ENCODE data around the gene CD14. TPM values are rescaled to one million over a fixed set of nuclear protein-coding genes. Genes with fewer than 3 reads are reported as not detected.
"Not testable (repeated sequence)": the region's sequence is repeated elsewhere in the genome, so short reads cannot be mapped to it uniquely, and the experiment has no call there.

The CD14 gene
- total RNA-seq, 1 donor from 2014 or later: 48.4 TPM

DNA sequence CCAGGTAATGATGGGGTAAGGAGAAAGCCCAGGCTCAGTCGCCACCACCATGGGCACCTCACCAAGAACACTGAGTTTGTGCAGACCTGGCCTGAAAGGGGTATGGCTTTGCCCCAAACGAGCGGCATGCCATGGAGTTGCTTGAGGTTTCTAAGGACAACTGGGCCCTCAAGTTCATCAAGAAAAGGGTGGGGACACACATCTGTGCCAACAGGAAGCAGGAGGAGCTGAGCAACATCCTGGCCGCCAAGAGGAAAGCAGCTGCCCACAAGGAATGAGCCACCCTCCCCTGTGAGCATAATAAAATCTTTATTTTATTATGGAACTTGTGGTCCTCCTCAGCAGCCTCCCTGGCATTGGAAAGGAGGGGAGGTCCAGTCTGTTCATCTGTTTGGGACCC, 23.8 kb downstream of the CD14 start:
- H3K36me3 ChIP-seq: no peaks in the 10 kb centered on the region
- no peak overlapping the region for H3K27ac ChIP-seq
- intact Hi-C loops (cut with DNase I): no loop called here
- no peak for DNase-seq (ENCODE audit: extremely low spot score in 2 of 2)
- no peaks in the 10 kb centered on the region for H3K9me3 ChIP-seq
- TF ChIP-seq POLR2AphosphoS5 (IDR thresholded peaks at IDR 0.05; ENCODE audit: insufficient read depth in 1 of 2, low read depth in 1 of 2): no peak
- TF ChIP-seq, protein P1, sequence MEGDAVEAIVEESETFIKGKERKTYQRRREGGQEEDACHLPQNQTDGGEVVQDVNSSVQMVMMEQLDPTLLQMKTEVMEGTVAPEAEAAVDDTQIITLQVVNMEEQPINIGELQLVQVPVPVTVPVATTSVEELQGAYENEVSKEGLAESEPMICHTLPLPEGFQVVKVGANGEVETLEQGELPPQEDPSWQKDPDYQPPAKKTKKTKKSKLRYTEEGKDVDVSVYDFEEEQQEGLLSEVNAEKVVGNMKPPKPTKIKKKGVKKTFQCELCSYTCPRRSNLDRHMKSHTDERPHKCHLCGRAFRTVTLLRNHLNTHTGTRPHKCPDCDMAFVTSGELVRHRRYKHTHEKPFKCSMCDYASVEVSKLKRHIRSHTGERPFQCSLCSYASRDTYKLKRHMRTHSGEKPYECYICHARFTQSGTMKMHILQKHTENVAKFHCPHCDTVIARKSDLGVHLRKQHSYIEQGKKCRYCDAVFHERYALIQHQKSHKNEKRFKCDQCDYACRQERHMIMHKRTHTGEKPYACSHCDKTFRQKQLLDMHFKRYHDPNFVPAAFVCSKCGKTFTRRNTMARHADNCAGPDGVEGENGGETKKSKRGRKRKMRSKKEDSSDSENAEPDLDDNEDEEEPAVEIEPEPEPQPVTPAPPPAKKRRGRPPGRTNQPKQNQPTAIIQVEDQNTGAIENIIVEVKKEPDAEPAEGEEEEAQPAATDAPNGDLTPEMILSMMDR (IDR thresholded peaks at IDR 0.05): no peak
- no peak for TF ChIP-seq POLR2A (IDR thresholded peaks at IDR 0.05)
- H3K4me1 ChIP-seq: peaks cover 6% of the 10 kb centered on the region
- H3K27me3 ChIP-seq: no peaks in the 10 kb centered on the region
- no peak overlapping the region for H3K4me3 ChIP-seq

DNA sequence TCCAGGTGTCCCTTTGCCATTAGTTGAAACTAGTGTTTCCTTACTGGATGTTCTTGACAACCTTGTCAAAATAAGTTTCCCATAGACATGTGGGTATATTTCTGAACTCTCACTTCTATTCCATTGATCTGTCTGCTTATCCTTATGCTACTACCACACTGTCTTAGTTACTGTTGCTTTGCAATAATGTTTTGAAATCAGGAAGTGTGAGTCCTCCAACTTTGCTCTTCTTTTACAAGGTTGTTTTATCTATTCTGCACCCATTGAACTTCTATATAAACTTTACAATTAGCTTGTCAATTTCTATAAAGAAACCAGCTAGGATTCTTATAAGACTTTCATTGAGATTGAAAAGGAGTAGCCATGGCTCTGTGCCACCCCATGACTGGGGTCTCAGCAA, 24.3 kb downstream of the CD14 start:
- TF ChIP-seq POLR2AphosphoS5 (IDR thresholded peaks at IDR 0.05; ENCODE audit: insufficient read depth in 1 of 2, low read depth in 1 of 2) (no peak), POLR2A (IDR thresholded peaks at IDR 0.05) (no peak)
- TF ChIP-seq, protein P1 (IDR thresholded peaks at IDR 0.05): no peak
- no peak for DNase-seq (ENCODE audit: extremely low spot score in 2 of 2)
- Histone ChIP-seq H3K4me1 (peaks cover 6% of the 10 kb centered on the region), H3K4me3 (no peak overlapping the region), H3K27ac (no peak overlapping the region), H3K9me3 (no peaks in the 10 kb centered on the region), H3K27me3 (no peaks in the 10 kb centered on the region), H3K36me3 (no peaks in the 10 kb centered on the region)
- intact Hi-C loops (cut with DNase I): no loop called here

DNA sequence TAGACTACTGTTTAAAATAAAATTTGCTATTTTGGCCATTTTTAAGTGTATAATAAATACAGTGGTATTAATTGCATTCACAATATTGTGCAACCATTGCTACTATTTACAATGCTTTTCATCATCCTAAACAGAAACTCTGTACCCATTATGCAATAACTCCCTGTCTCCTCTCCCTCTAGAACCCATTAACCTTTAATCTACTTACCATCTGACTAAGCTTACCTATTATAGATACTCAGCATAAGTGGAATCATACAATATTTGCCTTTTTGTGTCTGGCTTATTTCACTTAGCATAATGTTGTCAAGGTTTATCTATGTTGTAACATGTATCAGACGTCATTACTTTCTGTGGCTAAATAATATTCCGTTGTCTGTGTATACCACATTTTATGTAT, 25.9 kb downstream of the CD14 start:
- Histone ChIP-seq H3K36me3 (no peaks in the 10 kb centered on the region), H3K4me1 (peaks cover 6% of the 10 kb centered on the region), H3K27me3 (no peaks in the 10 kb centered on the region), H3K27ac (no peak overlapping the region), H3K4me3 (no peak overlapping the region), H3K9me3 (no peaks in the 10 kb centered on the region)
- intact Hi-C loops (cut with DNase I): no loop called here
- DNase-seq (ENCODE audit: extremely low spot score in 2 of 2): no peak
- TF ChIP-seq POLR2AphosphoS5 (IDR thresholded peaks at IDR 0.05; ENCODE audit: insufficient read depth in 1 of 2, low read depth in 1 of 2): no peak
- TF ChIP-seq, protein P1 (IDR thresholded peaks at IDR 0.05): no peak
- TF ChIP-seq POLR2A (IDR thresholded peaks at IDR 0.05): no peak

DNA sequence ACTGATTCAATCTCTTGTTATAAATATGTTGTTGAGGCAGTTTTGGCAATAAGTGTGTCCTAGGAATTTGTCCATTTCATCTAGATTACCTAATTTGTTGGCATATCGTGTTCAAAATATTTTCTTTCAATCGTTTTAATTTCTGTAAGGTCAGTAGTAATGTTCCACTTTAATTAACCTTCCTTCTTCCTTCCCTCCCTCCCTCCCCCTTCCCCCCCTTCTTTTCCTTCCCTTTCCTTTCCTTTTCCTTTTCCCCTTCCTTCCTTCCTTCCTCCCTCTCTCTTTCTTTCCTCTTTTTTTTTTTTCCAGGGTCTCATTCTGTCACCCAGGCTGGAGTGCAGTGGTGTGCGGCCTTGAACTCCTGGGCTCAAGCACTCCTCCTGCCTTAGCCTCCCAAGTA, 27.1 kb downstream of the CD14 start:
- no peak for DNase-seq (ENCODE audit: extremely low spot score in 2 of 2)
- intact Hi-C loops (cut with DNase I): no loop called here
- H3K4me1 ChIP-seq: peaks cover 6% of the 10 kb centered on the region
- H3K4me3 ChIP-seq: no peak overlapping the region
- TF ChIP-seq, protein P1 (IDR thresholded peaks at IDR 0.05): no peak
- TF ChIP-seq POLR2AphosphoS5 (IDR thresholded peaks at IDR 0.05; ENCODE audit: insufficient read depth in 1 of 2, low read depth in 1 of 2) (no peak), POLR2A (IDR thresholded peaks at IDR 0.05) (no peak)
- no peak overlapping the region for H3K27ac ChIP-seq
- no peaks in the 10 kb centered on the region for H3K27me3 ChIP-seq
- H3K36me3 ChIP-seq: no peaks in the 10 kb centered on the region
- no peaks in the 10 kb centered on the region for H3K9me3 ChIP-seq

DNA sequence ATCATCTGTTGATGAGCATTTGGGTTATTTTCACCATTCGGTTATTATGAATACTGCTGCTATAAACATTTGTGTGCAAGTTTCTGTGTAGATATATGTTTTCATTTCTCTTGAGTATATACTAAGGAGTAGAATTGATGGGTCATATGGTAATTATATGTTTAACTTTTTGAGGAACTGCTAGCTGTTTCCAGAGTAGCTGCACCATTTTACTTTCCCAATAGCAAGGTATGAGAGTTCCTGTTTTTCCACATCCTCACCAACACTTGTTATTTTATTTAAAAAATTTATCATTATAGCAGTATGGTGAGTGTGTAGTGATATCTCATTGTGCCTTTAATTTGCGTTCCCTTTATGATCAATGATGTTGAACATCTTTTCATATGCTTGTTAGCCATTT, 29.2 kb downstream of the CD14 start:
- no peak overlapping the region for H3K4me3 ChIP-seq
- intact Hi-C loops (cut with DNase I): no loop called here
- no peaks in the 10 kb centered on the region for H3K36me3 ChIP-seq
- TF ChIP-seq, protein P1 (IDR thresholded peaks at IDR 0.05): no peak
- TF ChIP-seq POLR2A (IDR thresholded peaks at IDR 0.05): no peak
- TF ChIP-seq POLR2AphosphoS5 (IDR thresholded peaks at IDR 0.05; ENCODE audit: insufficient read depth in 1 of 2, low read depth in 1 of 2): no peak
- no peaks in the 10 kb centered on the region for H3K9me3 ChIP-seq
- H3K27ac ChIP-seq: no peak overlapping the region
- no peaks in the 10 kb centered on the region for H3K27me3 ChIP-seq
- DNase-seq (ENCODE audit: extremely low spot score in 2 of 2): no peak
- no peaks in the 10 kb centered on the region for H3K4me1 ChIP-seq

DNA sequence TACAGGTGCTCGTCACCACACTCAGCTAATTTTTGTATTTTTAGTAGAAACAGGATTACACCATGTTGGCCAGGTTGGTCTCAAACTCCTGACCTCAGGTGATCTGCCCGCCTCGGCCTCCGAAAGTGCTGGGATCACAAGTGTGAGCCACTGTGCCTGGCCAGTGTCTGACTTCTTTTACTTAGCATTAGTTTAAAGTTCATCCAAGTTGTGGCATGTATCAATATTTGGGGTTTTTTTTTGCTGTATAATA, 29.6 kb downstream of the CD14 start:
- H3K4me1 ChIP-seq; H3K4me3 ChIP-seq; intact Hi-C loops (cut with DNase I); H3K9me3 ChIP-seq; DNase-seq (ENCODE audit: extremely low spot score in 2 of 2); H3K27ac ChIP-seq; H3K27me3 ChIP-seq; H3K36me3 ChIP-seq: not testable (repeated sequence)

Measured in vagina (tissue), 2 donors.